ENCODE measurements around the gene SEPTIN12.

GRCh38 chr16:4830408-4830807 is 42.3 kb upstream of the SEPTIN12 start:
- TF ChIP-seq CTCF (IDR thresholded peaks at IDR 0.05) (no peak), POLR2A (IDR thresholded peaks at IDR 0.05) (no peak)
